SW480 (cell line): ENCODE data around the gene MYOG.

Experiments
- DNase-seq: peaks from one replicate; pipeline ENCODE4 v3.0.0-alpha.2; 2016; ENCODE audit warnings: low spot score

MYOG gene

DNA sequence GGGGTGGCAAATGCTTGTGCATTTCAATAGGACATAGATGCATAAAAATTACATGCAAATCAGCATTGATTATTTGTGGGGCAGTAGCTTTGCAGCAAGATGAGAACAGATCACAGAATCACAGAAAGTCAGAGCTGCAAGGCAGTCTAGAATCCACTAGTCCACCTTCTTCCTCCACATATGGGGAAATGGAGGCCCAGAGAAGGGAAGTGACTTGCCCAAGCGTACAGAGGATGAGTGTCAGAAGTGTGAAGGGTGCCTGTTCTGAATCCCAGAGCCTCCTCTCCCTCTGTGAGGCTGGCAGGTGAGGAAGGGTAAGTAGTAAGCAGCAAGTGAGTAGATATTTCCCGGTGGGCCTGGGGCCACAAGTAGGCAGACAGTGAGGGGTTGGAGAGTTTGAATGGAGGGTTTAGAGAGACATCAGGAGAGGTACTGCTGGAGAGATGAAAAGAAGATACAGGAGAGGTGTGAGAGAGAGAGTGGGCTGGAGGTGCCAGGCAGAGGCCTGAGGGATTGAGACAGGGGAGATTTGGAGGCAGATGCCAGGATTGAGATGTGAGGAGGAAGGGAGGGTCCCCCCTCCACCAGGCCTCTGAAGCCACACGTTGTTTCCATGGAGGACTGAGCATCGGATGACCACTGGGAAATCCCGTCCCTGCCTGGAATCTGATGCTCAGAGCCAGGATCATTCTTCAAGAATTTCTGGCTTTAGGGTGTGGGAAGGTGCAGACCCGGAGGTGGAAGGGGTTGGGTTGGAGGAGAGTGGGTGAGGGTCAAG, 4.8 kb upstream of the MYOG start:
- DNase-seq: no peak

DNA sequence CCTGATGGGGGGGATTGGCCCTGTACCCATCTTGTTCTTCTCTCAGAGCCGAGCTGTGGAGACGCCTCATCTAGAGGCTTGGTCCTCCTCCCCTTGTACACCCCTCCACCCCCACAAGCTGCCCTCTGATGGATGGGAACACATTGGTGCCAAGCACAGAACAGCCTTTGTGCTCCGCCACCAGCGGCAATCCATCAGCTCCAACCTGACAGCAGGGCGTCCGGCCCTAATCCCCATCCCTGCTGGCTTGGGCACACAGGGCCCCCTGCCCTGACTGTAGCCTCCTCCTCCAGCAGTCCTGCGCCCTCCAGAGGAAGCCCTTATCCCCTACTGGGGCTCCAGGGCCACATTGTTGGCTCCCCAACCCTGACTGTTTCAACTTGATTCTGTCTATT, 3.8 kb upstream of the MYOG start:
- no peak for DNase-seq

DNA sequence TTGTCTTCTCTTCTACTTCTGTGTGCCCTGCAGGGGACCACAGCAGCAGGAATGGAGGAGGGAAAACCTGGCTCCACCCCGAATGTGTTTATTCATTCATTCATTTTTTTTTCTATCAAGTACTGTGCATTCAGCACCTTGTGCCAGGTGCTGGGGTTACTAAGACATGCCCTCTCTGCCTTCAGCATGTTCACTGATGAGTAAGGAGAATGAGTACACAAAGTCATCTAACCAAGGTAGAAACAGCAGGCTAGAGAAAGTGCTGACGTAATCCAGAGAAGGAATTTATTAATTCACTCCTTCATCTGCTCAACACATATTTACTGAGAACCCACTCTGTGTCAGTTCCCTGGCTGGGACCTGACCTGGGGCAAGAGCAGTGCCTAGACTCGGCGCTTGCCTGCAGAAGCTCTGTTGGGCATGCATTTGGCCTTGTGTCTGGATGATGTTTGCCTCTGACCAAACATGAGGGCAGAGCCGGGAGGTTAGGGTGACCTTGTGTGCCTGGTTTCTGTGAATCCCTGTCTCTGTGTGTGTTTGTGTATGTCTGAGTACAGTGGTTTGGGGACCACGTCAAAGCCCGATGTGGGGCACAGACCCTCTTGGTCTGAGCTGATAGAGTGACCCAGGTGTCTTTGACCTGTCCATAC, 3.3 kb upstream of the MYOG start:
- DNase-seq: no peak

DNA sequence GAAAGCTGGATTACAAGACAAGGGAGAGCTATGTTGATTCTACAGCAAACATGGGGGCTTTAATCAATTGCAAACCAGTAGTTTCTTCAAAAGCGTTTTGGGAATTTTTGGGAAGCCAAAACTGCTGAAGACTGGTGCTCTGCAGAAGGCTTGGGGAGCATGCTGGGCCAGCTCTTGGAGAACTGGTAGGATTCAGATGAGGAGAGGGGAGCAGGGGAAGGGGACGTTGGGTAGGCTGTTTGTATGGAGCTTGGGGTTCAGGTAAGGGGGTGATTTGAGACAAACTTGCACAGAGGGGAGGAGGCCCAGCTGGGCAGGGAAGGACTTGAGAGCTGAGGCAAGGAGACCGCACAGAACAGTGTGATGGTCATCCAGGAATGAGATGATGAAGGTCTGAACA, 2.6 kb upstream of the MYOG start:
- no peak for DNase-seq

- DNase-seq: no peak
Observed at GRCh38 chr1:203086992-203087763, 1.4 kb upstream of the MYOG start.

DNA sequence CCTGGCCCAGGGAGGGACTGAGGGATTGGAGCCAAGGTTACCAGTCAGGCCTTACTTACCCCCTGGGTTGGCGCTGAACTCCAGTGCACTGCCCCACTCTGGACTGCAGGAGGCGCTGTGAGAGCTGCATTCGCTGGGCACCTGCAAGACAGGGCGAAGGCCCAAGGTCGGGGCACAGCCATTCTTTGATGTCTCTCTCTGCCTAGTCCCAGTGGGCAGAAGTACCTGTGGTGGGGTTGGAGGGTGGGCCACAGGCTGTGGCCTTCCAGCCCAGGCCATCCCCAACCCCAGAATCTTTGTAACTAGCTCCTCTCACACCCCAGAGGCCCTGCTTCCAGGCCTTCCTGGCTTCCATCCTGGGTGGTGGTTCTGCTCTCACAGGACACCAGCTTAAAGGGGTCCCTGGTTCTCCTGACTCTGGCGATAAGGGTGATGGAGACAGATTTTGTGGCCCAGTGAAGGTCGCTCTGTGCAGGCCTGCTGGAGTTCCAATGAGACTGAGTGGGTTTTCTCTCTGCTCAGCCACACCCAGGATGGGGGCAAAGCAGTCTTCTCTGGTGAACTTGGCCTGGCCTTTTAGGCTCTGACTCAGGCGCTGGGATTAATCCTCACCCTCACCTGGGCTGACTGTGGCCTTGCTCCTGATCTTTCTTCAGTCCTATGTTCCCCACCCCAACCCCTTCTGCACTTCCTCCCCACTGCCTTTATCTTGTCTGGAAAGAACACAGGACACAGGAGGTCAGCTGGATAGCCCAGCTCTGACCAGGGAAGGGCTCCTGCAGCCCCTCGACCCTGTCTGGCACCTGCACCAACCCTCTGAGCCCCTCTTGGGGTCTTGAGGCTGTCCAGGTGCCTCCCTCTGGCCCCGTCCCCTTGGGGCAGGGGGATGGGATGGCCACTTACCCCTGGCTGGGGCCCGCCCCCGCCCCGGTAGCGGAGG, 954 bp downstream of the MYOG start:
- DNase-seq: no peak

DNA sequence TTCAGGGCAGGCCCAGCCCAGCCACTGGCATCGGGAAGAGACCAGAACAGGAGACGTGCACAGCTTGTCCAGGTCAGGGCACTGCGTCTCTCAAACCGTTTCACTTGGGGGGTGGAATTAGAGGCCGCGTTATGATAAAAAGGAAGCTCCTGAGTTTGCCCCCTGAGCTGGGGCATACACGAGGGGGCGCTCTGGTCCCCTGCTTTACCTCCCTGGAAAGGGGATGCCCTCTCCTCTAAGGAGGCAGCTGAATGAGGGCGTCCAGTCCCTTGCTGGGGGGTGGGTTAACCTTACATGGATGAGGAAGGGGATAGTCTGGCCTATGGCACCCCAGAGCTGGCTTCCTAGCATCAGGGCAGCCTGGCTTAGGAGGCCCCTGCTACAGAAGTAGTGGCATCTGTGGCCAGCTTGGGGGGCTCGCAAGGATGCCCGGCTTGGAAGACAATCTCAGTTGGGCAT, 2.3 kb downstream of the MYOG start:
- no peak for DNase-seq

DNA sequence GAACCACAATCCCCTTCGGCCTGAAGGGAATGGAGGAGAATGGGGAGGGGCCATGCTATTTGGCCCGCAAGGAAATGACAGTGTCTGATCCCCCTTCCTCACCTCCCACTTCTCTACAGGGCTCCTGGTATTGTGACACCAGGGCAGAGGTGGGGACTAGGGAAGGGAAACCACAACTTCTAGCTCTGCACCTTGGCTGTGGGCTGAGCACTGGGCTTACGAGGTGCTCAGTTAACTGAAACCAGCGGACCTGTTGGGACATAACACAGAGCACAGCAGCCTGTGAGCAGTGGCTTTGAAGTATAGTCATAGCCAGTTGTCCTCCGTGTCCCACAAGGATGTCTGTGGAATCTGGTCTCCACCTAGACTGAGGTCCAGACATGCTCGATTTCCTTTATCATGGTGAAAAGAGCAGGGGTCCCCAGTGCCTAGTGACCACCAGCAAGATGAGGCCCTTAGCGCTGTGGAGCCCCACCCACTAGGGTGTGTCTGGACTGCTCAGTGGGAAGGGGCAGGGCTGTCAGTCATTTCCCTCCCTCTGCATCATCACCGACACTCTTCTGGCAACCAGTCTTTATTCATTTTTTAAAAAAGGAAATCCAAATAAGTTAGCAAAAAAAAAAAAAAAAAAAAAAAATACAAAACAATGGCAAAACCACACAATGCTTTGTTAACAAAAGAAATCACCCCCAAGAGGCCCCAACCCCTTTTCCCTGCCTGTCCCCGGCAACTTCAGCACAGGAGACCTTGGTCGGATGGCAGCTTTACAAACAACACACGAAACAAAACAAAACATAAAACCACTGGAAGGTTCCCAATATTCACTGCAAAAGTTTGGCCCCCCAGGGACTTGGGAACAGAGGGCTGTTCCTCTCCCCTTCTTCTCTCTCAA, 3.0 kb downstream of the MYOG start:
- no peak for DNase-seq

DNA sequence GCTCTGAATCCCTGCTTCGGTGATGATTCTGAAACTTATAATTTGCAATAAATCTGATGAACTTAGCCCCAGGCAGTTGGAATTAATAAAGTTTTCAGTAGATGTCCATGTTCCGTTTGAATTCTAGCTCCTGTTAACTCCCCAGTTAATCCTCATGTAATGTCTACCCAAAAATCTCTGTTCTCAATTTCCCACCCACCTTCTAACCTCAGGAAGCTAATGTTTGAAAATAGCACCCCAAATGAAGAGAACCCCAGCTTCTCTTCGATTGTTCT, 3.6 kb downstream of the MYOG start:
- DNase-seq: no peak

GRCh38 chr1:203081465-203082230, 4.2 kb downstream of the MYOG start:
- DNase-seq: no peak

GRCh38 chr1:203080456-203080855, 5.4 kb downstream of the MYOG start:
- DNase-seq: no peak

DNA sequence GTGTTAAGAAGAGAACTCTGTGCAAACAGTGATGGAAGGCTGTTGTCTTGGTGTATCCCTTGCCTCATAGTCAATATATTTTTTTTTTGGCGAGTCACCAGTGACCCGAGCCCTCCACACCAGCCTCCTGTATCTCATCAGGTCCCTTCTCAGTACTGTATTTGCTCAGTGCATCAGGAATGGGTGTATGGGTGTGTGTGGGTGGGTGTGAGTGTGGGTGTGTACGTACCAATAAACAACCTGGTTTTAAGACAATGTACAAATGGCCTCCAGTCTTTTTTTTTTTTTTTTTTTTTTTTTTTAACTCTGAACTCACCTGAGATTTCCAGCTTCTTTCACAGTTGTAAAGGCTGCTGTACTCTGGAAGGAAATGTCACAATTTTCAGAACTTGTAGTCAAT, 7.3 kb downstream of the MYOG start:
- DNase-seq: no peak

GRCh38 chr1:203077956-203078355, 7.9 kb downstream of the MYOG start:
- no peak for DNase-seq

DNA sequence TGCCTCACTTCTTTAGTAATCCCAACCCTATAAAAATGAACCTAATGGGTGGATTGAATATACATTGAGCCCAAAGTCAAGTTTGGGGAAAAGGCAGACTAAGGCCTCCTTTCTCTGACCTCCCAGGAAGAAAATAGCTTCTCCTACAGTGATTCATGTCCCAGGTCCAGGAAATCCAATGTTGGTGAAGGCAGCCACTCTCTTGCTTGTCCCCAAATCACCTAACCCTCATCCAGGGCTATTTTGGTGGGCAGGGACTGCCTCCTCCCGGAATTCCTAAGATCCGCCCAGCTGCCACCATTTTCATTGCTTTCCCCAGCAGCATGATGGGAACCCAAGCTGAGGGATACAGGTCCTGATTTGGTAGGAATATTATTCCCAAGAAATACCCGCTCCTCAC, 8.4 kb downstream of the MYOG start:
- DNase-seq: no peak

DNA sequence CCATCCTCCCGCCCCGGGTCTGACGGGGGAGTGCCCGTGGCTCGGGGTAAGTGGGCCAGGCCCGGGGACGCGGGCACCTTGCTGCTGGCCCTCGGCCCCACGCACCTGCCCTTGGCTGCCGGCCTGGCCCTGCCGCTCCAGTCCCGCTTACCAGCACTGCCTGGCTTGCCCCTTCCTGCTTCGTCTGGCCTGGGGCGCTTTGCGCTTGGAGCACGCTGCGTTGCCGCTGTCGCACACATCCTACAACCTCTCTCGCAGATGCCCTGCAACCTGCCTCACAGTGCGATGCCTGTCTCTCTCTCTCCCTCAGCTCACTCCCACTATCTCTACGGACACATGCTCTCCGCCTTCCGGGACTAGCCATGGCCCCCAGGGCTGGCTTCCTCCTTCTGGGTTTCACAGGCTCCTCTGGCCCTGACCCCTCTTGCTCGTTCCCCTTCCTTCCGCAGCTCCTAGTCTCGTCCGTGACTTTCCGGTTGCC, 9.7 kb downstream of the MYOG start:
- DNase-seq: no peak

- DNase-seq: no peak
Observed at GRCh38 chr1:203075236-203076030, 10.4 kb downstream of the MYOG start.

DNA sequence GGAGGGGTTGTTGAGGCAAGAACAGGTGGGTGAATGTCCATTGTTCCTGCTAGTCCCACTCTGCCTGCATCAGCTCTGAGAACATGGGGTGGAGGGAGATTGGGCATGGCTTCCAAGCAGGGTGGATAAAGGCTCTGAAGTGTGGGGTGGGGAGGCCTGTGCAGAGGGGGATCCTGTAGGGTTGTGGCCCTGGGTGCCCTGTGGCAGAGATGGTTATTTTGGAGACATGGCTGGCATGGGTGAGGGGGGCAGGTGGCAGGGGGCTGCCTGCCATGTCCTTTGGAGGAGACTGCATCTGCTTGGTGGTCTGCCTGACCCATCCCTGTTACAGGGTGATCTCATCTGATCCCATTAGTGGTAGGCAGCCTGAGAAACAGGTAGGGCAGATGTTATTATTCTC, 11.2 kb downstream of the MYOG start:
- no peak for DNase-seq

- DNase-seq: no peak
Observed at GRCh38 chr1:203073469-203073868, 12.3 kb downstream of the MYOG start.

GRCh38 chr1:203072911-203073310, 12.9 kb downstream of the MYOG start:
- DNase-seq: no peak
